CD1c-positive myeloid dendritic cell (primary cell): ENCODE measurements around the gene ZNF763.
"Not testable (repeated sequence)": the region's sequence is repeated elsewhere in the genome, so short reads cannot be mapped to it uniquely, and the experiment has no call there.

ENCODE experiments used
- DNase-seq: peaks from one replicate; pipeline ENCODE4 v3.0.0-alpha.2; 2016; ENCODE audit errors: extremely low spot score

ZNF763 gene

DNA sequence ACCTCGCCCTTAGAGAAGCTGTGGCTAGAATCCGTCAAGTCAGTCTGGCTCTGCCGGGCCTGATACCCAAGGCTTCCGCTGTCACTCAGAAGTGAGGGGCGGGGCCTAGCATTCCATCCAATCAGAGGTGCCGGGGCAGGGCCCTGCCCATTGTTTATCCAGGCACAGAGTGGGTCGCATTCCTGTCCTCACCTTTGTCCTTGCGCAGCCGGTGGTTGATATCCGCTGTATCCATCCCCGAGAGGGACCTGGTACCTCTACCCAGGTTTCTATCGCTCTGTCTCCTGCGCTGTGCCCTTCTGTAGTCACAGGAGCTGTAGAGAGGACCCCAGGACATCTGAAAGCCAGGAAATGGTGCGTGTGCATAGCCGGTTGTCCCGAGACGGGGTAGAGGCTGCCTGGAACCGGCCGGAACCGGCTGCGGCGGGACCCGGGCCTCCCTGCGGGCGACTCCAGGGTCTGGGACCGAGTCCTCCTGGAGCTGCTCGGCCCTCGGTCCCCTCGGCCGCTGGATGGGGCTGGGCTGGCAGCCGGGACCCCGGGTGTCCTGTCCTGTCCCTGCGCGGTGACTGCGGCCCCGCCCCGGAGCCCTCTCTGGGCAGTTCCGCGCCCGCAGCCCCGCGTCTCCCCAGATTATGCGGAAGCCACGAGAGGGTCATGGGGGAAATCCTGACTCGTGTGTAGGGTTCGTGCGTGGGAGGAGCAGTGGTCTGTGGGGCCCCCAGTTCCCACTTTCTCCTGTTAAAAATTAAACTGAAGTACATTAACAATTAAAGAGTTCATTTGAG, at the start of gene ZNF763:
Gene ZNF763, plus strand, starts transcription at position 183 of the 788 bp plus-strand sequence. Its CDS starts 169 bp downstream, at position 352.
- peak; percentile 92 for DNase-seq

DNA sequence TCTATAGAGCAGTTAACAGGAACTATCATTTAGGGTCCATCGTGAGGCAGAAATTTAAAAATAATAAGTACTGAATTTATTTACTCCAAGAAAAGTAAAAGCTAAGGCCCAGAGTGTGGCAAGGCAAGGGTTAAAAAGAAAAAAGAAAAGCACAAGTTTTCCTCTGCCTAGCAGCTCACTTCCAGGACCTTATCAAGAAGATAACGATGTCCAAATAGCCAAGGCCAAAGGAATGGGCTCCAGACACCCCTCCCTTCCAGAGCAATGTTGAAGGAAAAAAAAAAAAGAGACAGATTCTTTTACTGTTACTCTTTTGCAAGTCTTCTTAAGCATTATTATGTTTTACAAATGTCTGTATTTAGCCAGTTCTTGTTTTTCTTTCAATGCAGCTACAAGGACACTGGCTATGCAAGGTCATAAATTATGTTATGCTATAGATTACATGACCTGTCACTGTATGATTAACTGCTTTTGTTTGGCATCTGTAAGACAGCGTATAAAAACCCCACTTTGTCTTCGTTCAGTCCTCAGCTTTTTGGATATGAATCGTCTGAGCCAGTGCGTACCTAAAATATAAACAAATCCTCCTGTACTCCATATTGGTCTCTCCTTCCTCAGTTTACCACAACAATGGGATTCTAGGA, 42.9 kb upstream of the ZNF763 start:
- DNase-seq = no peak

DNA sequence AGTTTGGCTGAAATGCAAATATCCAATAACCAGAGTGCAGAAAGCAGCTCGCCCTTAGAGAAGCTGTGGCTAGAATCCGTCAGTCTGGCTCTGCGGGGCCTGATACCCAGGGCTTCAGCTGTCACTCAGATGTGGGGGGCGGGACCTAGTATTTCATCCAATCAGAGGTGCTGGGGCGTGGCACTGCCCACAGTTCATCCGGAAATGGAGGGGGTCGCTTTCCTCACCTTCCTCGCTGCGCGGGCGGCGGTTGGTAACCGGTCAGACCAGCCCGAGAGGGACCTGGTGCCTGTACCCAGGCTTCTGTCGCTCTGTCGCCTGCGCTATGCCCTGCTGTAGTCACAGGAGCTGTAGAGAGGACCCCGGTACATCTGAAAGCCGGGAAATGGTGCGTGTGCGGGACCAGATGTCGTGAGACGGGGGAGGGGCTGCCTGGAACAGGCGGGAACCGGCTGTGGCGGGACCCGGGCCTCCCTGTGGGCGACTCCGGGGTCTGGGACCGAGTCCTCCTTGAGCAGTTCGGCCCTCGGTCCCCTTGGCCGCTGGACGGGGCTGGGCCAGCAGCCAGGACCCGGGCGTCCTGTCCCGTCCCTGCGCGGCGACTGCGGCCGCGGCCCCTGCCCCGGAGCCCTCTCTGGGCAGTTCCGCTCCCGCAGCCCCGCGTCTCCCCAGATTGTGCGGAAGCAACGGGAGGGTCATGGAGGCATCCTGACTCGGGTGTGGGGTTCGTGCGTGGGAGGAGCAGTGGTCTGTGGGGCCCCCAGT, 39.8 kb upstream of the ZNF763 start, which contains the start of gene ZNF700:
Gene ZNF700, plus strand, starts transcription at position 222 of the 765 bp plus-strand sequence. Its CDS starts 104 bp downstream, at position 326.
- peak; percentile 91 for DNase-seq

DNA sequence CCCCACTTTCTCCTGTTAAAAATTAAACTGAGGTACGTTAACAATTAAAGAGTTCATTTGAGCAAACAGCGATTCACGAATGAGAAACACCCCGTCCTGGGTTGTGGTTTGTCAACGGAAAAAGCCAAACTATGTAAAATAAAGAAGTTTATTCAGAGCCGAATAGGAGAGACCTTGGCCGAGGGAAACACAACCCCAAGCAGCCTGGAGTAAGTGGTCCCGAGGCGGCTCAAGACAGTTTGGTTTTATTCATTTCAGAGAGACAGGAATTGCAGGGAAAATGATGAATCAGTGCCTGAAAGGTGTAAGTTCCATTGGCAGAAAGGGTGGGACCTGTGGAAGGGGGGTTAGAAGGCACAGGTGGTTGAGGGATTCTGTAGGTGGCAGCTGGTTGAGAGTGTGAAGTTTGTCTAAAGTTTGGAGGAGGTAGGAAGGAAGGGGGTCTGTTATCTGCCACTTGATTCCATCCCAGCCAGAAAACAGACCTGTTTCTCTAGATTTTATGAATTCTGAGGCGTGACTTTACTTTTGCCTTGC, 39.1 kb upstream of the ZNF763 start:
- DNase-seq = not testable (repeated sequence)

DNA sequence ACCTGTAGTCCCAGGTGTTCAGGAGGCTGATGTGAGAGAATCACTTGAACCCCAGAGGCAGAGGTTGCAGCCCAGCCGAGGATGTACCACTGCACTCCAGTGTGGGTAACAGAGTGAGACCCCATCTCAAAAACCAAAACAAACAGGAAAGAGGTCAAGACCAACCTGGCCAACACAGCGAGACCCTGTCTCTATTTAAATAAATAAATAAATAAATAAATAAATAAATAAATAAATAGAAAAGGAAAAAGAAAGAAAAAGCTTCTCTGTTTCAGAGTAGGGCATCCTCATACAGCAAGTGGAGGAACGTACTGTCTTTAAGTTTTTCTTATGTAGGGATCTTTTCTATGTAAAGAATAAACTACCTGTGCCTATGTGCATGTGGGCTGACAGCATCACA, 37.6 kb upstream of the ZNF763 start:
- no peak for DNase-seq

DNA sequence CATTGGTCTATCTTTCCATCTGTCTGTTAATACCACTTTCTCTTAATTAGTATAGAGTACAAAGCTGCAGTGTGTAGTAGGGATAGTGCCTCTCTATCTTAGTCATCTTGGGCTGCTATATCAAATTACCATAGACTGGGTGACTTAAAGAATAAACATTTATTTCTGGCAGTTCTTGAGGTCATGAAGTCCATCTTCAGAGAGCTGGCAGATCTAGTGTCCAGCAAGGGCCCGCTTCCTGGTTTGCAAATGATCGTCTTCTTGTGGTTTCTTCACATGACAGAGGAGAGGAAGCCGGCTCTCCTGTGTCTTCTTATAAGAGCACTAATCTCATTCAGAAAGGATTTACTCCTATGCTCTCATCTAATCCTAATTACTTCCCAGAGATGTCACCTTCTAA, 33.8 kb upstream of the ZNF763 start:
- peak; percentile 6 for DNase-seq

DNA sequence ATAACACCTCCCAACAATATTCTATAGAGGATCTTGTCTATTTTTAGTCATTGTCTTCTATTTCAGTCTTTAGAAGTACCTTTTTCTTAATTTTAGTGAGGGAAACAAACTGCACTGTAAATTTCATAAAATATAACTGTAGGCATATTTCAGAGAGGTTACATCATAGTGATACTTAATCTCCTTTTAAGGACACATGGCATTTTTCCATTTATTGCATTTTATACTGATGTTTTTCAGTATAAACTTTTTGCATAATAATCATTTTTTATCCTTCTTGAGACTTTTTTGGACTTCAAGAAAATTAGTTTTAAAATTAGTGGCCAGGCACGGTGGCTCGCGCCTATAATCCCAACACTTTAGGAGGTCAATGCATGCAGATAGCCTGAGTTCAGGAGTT, 33.3 kb upstream of the ZNF763 start:
- no peak for DNase-seq

DNA sequence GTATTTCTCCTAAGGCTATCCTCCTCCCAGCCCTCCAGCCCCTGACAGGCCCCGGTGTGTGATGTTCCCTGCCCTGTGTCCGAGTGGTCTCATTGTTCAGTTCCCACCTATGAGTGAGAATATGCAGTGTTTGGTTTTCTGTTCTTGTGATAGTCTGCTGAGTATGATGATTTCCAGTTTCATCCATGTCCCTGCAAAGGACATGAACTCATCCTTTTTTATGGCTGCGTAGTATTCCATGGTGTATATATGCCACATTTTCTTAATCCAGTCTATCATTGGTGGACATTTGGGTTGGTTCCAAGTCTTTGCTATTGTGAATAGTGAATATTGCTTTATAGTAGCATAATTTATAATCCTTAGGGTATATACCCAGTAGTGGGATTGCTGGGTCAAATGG, 29.0 kb upstream of the ZNF763 start:
- not testable (repeated sequence) for DNase-seq

DNA sequence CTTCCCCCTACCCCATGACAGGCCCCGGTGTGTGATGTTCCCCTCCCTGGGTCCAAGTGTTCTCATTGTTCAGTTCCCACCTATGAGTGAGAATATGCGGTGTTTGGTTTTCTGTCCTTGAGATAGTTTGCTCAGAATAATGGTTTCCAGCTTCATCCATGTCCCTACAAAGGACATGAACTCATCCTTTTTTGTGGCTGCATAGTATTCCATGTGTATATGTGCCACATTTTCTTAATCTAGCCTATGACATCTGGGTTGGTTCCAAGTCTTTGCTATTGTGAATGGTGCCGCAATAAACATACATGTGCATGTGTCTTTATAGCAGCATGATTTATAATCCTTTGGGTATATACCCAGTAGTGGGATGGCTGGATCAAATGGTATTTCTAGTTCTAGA, 26.5 kb upstream of the ZNF763 start:
- not testable (repeated sequence) for DNase-seq

DNA sequence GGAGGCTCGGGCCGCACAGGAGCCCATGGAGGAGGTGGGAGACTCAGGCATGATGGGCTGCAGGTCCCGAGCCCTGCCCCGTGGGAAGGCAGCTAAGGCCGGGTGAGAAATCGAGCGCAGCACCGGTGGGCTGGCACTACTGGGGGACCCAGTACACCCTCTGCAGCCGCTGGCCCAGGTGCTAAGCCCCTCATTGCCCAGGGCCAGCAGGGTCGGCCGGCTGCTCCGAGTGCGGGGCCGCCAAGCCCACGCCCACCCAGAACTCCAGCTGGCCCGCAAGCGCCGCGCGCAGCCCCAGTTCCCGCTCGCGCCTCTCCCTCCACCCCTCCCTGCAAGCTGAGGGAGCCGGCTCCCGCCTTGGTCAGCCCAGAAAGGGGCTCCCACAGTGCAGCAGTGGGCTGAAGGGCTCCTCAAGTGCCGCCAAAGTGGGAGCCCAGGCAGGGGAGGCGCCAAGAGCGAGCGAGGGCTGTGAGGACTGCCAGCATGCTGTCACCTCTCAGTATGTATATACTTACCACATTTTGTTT, 23.4 kb upstream of the ZNF763 start:
- not testable (repeated sequence) for DNase-seq

DNA sequence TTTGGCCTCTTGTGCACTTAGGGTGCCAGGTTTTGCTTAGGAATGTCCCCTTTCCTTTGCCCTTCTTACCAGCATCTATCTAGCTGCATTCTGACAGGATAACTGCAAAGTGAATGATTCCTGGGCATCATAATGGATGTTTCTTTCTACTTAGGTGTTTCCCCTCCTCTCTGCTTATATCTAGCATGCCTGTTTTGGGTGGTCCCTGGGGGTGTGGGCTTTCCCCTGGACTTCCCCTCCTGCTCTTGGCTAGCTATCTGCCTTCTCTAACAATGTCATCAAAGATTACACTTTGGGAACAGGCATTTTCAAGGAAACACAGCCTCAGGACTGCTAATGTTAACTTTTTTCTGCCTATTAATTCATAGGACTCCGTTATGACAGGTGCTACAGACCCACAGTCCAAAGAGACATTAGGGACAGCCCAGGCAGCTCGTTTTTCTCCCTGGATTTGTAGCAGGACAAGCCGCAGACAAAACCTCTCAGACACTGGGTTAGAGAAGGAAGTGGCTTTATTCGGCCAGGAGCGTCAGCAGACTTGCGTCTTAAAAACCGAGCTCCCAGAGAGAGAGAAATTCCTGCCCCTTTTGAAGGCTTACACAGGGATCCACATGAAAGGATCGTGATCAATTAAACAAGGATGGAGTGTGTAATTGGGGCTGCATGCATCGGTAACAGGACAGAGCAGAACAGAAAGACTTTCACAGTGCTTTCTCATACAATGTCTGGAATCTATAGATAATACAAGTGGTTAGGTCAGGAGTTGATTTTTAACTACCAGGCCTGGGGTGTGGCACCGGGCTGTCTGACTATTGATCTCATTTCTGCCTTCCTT, 22.6 kb upstream of the ZNF763 start:
- DNase-seq = no peak

DNA sequence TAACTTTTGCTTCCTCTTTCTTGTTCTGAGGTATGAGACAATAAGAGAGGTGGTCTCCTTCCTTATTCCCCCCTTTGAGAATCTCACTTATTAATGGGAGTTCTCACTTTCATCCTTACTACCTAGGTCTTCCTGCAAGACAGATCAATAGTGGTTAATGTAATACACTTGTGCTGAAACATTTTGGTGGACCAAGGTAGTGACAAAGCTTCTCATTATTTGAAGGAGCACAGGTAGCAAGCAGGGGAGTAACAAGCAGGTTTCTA, 22.1 kb upstream of the ZNF763 start:
- peak; percentile 5 for DNase-seq

DNA sequence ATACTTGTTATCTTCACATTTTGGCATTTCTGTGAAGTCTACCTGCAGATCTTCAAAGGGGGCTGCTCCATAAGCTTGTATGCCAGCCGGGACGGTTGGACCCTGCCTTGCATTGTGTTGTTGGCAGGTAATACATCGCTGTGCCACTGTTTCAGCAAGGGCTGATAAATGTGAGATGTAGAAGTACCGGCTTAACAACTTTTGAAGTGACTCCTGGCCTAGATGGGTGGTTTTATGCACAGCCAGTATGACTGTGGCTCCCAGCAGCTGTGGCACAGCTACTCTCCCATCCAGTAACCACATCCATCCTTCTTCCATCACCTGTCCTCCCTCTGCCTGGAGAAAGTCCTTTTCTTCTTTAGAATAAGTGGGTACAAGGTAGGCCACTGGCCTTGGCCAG, 20.2 kb upstream of the ZNF763 start:
- DNase-seq = no peak

DNA sequence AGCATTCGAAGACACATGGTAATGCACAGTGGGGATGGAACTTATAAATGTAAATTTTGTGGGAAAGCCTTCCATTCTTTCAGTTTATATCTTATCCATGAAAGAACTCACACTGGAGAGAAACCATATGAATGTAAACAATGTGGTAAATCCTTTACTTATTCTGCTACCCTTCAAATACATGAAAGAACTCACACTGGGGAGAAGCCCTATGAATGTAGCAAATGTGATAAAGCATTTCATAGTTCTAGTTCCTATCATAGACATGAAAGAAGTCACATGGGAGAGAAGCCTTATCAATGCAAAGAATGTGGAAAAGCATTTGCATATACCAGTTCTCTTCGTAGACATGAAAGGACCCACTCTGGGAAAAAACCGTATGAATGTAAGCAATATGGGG, 16.2 kb upstream of the ZNF763 start:
- no peak for DNase-seq

DNA sequence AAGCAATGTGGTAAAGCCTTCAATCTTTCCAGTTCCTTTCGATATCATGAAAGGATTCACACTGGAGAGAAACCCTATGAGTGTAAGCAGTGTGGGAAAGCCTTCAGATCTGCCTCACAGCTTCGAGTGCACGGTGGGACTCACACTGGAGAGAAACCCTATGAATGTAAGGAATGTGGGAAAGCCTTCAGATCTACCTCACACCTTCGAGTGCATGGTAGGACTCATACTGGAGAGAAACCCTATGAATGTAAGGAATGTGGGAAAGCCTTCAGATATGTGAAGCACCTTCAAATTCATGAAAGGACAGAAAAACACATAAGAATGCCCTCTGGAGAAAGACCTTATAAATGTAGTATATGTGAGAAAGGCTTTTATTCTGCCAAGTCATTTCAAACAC, 15.6 kb upstream of the ZNF763 start:
- no peak for DNase-seq

DNA sequence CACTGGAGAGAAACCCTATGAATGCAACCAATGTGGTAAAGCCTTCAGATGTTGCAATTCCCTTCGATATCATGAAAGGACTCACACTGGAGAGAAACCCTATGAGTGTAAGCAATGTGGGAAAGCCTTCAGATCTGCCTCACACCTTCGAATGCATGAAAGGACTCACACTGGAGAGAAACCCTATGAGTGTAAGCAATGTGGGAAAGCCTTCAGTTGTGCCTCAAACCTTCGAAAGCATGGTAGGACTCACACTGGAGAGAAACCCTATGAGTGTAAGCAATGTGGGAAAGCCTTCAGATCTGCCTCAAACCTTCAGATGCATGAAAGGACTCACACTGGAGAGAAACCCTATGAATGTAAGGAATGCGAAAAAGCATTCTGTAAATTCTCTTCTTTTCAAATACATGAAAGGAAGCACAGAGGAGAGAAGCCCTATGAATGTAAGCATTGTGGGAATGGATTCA, 15.2 kb upstream of the ZNF763 start:
- not testable (repeated sequence) for DNase-seq

DNA sequence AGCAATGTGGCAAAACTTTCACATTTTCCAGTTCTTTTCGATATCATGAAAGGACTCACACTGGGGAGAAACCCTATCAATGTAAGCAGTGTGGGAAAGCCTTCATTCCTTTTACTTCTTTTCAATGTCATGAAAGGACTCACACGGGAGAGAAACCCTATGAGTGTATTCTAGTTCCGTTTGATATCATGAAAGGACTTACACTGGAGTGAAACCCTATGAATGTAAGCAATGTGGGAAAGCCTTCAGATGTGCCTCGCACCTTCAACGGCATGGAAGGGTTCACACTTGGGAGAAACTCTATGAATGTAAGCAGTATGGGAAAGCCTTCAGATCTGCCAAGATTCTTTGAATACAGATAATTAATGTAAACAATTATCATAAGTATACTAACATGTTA, 14.5 kb upstream of the ZNF763 start:
- no peak for DNase-seq

DNA sequence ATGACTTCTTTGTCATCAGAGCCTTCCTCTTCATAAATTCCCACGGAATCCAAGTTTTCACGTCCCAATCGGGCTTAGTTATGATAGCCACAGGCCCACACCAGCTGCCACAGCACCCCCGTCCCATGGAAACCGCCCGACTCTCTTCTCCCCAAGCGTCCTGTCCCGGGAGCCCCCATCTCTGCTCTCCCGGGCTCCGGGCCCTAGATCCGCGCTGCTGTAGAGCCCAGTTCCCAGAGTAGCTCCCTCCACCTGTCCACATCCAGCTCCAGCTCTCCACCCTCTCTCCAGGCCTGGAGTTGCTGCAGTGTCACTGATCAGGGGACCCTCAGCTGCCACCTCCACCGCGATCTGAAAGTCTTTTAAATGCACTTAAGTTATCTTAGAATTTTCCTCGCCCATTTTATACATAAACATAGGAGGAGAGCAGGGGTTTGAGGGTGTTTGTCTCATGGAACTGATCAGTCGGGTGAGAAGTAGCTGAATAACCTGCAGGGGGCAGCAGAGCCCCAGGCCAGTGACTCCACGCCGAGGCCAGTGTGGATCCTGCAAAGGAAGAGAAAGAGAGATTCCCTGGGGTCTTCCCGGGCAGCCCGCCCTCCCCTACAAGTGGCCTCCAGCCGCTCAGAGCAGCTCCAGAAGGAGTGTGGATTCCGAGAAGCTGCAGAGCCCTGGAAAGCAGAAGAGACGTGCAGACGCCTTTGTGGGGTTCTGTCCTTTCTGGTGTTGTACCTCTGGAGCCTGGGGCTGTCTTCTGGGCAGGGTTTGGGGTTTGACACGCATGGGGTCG, 1.1 kb upstream of the ZNF763 start:
- peak; percentile 80 for DNase-seq

DNA sequence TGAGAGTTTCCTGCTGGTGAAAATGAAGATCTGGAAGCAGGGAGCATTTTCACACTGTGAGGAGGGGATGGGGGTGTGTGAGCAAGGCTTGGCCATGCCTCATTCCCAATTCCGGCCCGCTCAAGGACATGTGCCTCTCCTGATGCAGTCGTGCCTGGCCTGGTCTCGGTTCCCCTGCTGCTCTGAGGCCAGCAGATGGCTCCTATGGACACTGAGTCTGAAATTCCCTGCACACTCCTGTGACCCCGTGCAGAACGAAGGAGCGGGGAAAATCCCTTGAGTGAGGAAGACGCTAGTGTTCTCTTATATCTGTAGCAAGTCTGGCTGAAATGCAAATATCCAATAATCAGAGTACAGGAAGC, 363 bp upstream of the ZNF763 start:
- no peak for DNase-seq

DNA sequence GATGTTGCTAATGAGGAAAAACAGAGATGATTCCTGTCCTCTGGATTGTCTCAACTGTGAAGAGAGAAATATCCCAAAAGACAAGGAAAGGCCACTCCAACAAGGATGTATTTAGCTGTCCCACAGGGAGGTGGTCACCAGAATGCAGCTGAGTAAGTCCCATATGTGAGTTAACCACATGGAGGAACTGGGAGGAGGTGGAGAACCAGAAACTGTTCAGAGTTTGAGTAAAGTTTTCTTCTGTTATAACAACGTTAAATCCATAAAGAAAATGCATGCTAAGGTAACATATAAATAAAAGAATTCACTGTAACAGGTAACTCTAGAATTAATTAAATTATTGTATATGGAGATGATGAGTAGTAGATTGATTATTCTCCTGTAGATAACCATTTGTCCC, 5.3 kb downstream of the ZNF763 start:
- DNase-seq = peak; percentile 17
